SK-N-SH (cell line): ENCODE measurements around the gene FTCD. TPM values are rescaled to one million over a fixed set of nuclear protein-coding genes. Genes with fewer than 3 reads are reported as not detected.

ENCODE experiments used
- CTCF ChIA-PET: fragments of 300-600, 350-600 bp; formaldehyde crosslinking; extraction: SDS; loops from one replicate; lab custom pipeline; 2021; lab: Yijun Ruan, JAX
- POLR2A ChIA-PET: fragments of 350-600 bp; sonication (Branson Sonifier 250); formaldehyde crosslinking; extraction: SDS; loops from one replicate; lab custom pipeline; 2020; ENCODE audit warnings: antibody characterized with exemption, inconsistent platforms; lab: Yijun Ruan, JAX
- DNase-seq: peaks from one replicate; pipeline ENCODE4 v3.0.0; 2012
- H2AFZ ChIP-seq: fragments of 200-600 bp; sonication (generic); 2 replicates; pipeline ENCODE4 v1.8.1; 2016; ENCODE audit warnings: antibody characterized with exemption, mild to moderate bottlenecking, low read depth
- H3F3A ChIP-seq: fragments of 200-600 bp; sonication (generic); replicated peaks from 2 replicates; pipeline ENCODE3; 2016; ENCODE audit warnings: antibody characterized with exemption, mild to moderate bottlenecking; ENCODE audit not compliant: insufficient read depth
- H3K27ac ChIP-seq, 2 experiments: fragments of 200-500 bp in 1 of 2; fragments of 200-600 bp in 1 of 2; sonication (Bioruptor generic) in 1 of 2; sonication (generic), shearing (Covaris generic) in 1 of 2; 2 replicates each; pipeline versions ENCODE4 v1.5.1 to v1.6.1; 2014 to 2016; ENCODE audit warnings: low read depth in 2 of 2, inconsistent platforms in 1 of 2, low read length in 1 of 2, mild to moderate bottlenecking in 1 of 2, mixed read lengths in 1 of 2
- H3K27me3 ChIP-seq: fragments of 200-600 bp; sonication (generic), shearing (Covaris generic); 2 replicates; pipeline ENCODE4 v1.6.1; 2016; ENCODE audit warnings: mixed run types; ENCODE audit not compliant: insufficient read depth
- H3K36me3 ChIP-seq, 2 experiments: fragments of 200-500 bp in 1 of 2; fragments of 200-600 bp in 1 of 2; sonication (Bioruptor generic) in 1 of 2; sonication (generic) in 1 of 2; replicated peaks in 1 of 2; 2 replicates each; pipeline versions ENCODE3 to v1.5.1; 2014 to 2016; ENCODE audit warnings: low read length in 1 of 2, mild to moderate bottlenecking in 1 of 2; ENCODE audit not compliant: insufficient read depth in 2 of 2, control insufficient read depth in 1 of 2
- H3K4me1 ChIP-seq, 2 experiments: fragments of 200-500 bp in 1 of 2; fragments of 200-600 bp in 1 of 2; sonication (Bioruptor generic) in 1 of 2; sonication (generic), shearing (Covaris generic) in 1 of 2; 2 replicates each; pipeline versions ENCODE4 v1.5.1 to v1.6.1; 2014 to 2016; ENCODE audit warnings: low read depth in 1 of 2, low read length in 1 of 2, mixed run types in 1 of 2; ENCODE audit not compliant: insufficient read depth in 2 of 2, control insufficient read depth in 1 of 2
- H3K4me2 ChIP-seq: fragments of 200-600 bp; sonication (generic), shearing (Covaris generic); 2 replicates; pipeline ENCODE4 v1.6.1; 2017; ENCODE audit warnings: mixed run types
- H3K4me3 ChIP-seq, 2 experiments: fragments of 200-500 bp in 1 of 2; fragments of 200-600 bp in 1 of 2; sonication (Bioruptor generic) in 1 of 2; sonication (generic), shearing (Covaris generic) in 1 of 2; 2 replicates each; pipeline versions ENCODE4 v1.5.1 to v1.8.1; 2014 to 2016; ENCODE audit warnings: low read depth in 2 of 2, inconsistent platforms in 1 of 2, low read length in 1 of 2, mild to moderate bottlenecking in 1 of 2, mixed read lengths in 1 of 2, moderate library complexity in 1 of 2
- H3K79me2 ChIP-seq: fragments of 200-600 bp; sonication (generic); 2 replicates; pipeline ENCODE4 v1.8.1; 2017; ENCODE audit warnings: mild to moderate bottlenecking; ENCODE audit not compliant: insufficient read depth
- H3K9ac ChIP-seq: fragments of 200-600 bp; sonication (generic); 2 replicates; pipeline ENCODE4 v1.6.1; 2017; ENCODE audit warnings: mixed run types
- H3K9me2 ChIP-seq: fragments of 200-600 bp; sonication (generic); 2 replicates; pipeline ENCODE4 v1.6.1; 2017; ENCODE audit warnings: mixed run types
- H3K9me3 ChIP-seq: fragments of 200-600 bp; sonication (generic); 2 replicates; pipeline ENCODE4 v1.6.1; 2017; ENCODE audit warnings: mixed run types, mild to moderate bottlenecking, moderate library complexity
- H4K20me1 ChIP-seq: fragments of 200-600 bp; sonication (generic); 2 replicates; pipeline ENCODE4 v1.6.1; 2017; ENCODE audit warnings: mild to moderate bottlenecking, mixed run types; ENCODE audit not compliant: insufficient read depth
- CHD2 ChIP-seq: fragments of 150-350 bp; IDR thresholded peaks from 2 replicates; pipeline ENCODE4 v1.6.1; 2018; ENCODE audit warnings: low read length; ENCODE audit not compliant: partially characterized antibody
- EP300 ChIP-seq, 2 experiments: IDR thresholded peaks; 2 replicates each; pipeline versions ENCODE4 v1.4.0 to v1.6.1; 2012; ENCODE audit warnings: borderline replicate concordance in 1 of 2, low read depth in 1 of 2, low read length in 1 of 2
- EZH2phosphoT487 ChIP-seq: fragments of 200-600 bp; sonication (generic); IDR thresholded peaks from 2 replicates; pipeline ENCODE4 v1.6.1; 2017; ENCODE audit warnings: low read depth, mixed run types, mild to moderate bottlenecking, antibody characterized with exemption, moderate library complexity, borderline replicate concordance
- FOSL2 ChIP-seq: IDR thresholded peaks from 2 replicates; pipeline ENCODE4 v1.4.0; 2012; ENCODE audit warnings: low read depth, mild to moderate bottlenecking, moderate library complexity, borderline replicate concordance
- FOXJ3 ChIP-seq: sonication (generic); formaldehyde crosslinking; IDR thresholded peaks from 2 replicates; pipeline ENCODE4 v1.5.1; 2020; ENCODE audit warnings: mild to moderate bottlenecking, missing genetic modification reagents
- FOXM1 ChIP-seq: IDR thresholded peaks from 2 replicates; pipeline ENCODE4 v1.4.0; 2012; ENCODE audit warnings: low read depth, mild to moderate bottlenecking
- GATA2 ChIP-seq: sonication (generic); formaldehyde crosslinking; IDR thresholded peaks from 2 replicates; pipeline ENCODE4 v1.5.0; 2020; ENCODE audit warnings: mild to moderate bottlenecking, missing genetic modification reagents
- JUND ChIP-seq: IDR thresholded peaks from 2 replicates; pipeline ENCODE4 v1.4.0; 2012
- MXI1 ChIP-seq: IDR thresholded peaks from 2 replicates; pipeline ENCODE4 v1.6.1; 2012; ENCODE audit warnings: mild to moderate bottlenecking, low read depth, low read length, improper control_type of control experiment
- NFIC ChIP-seq: IDR thresholded peaks from 2 replicates; pipeline ENCODE4 v1.4.0; 2012; ENCODE audit warnings: borderline replicate concordance
- PBX3 ChIP-seq: IDR thresholded peaks from 2 replicates; pipeline ENCODE4; 2012
- RCOR1 ChIP-seq: fragments of 150-350 bp; IDR thresholded peaks from 2 replicates; pipeline ENCODE4 v1.6.1; 2017; ENCODE audit warnings: antibody characterized with exemption, low read length
- REST ChIP-seq: IDR thresholded peaks from 2 replicates; pipeline ENCODE4 v1.6.1; 2012; ENCODE audit warnings: mild to moderate bottlenecking, low read depth, low read length, moderate library complexity
- RFX5 ChIP-seq: IDR thresholded peaks from 2 replicates; pipeline ENCODE4 v1.6.1; 2012; ENCODE audit warnings: mild to moderate bottlenecking, improper control_type of control experiment, low read length
- RXRA ChIP-seq: IDR thresholded peaks from 2 replicates; pipeline ENCODE4 v1.4.0; 2012; ENCODE audit warnings: low read depth, mild to moderate bottlenecking, borderline replicate concordance
- TAF1 ChIP-seq: IDR thresholded peaks from 2 replicates; pipeline ENCODE4 v1.6.1; 2012; ENCODE audit warnings: low read depth, mild to moderate bottlenecking, low read length, moderate library complexity, borderline replicate concordance
- TEAD4 ChIP-seq: IDR thresholded peaks from 2 replicates; pipeline ENCODE4 v1.4.0; 2012; ENCODE audit warnings: mild to moderate bottlenecking, borderline replicate concordance; ENCODE audit not compliant: insufficient read depth
- USF1 ChIP-seq: IDR thresholded peaks from 2 replicates; pipeline ENCODE4 v1.4.0; 2012; ENCODE audit warnings: low read depth, borderline replicate concordance
- WGBS: methylation state at CpG from one replicate; pipeline ENCODE4 v1.1.6; 2017; ENCODE audit warnings: low lambda C conversion rate; 5-methylcytosine and 5-hydroxymethylcytosine counted together
- polyA plus RNA-seq, 3 experiments: library from polyadenylated mRNA; depleted of rRNA; stranded (reverse); fragments of >200 nt; gene quantifications; 2 replicates each; pipeline ENCODE4 v1.2.3, GENCODE V29; 2012

The FTCD gene
- polyA plus RNA-seq, 1 of the 3 experiments (the other 2 are of a cell fraction) = 0.33 TPM

- WGBS = 90% methylated on average over 7 of the region's 20 CpGs
- H3K4me3 ChIP-seq = no peak overlapping the region
- H4K20me1 ChIP-seq = peaks cover 12% of the 10 kb centered on the region
- CTCF ChIA-PET = interaction anchor here (0.7 to 1.2 kb wide), 2 partner anchors 31 to 119 kb away, joined by 3 read pairs; no protein-coding TSS in a partner anchor
- no peaks in the 10 kb centered on the region for H3K9me2 ChIP-seq
- no peak for TF ChIP-seq JUND
- TF ChIP-seq GATA2 (CRISPR knock-in tag) = no peak
- TF ChIP-seq USF1 = no peak
- no peak for TF ChIP-seq CHD2
- TF ChIP-seq RCOR1 = no peak
- TF ChIP-seq MXI1 = no peak
- no peak for TF ChIP-seq RFX5
- no peak for TF ChIP-seq RXRA
- TF ChIP-seq TEAD4 = no peak
- no peak for TF ChIP-seq NFIC
- TF ChIP-seq PBX3 = no peak
- no peak for TF ChIP-seq FOSL2
- TF ChIP-seq TAF1 = no peak
- no peak for TF ChIP-seq REST
- no peak for TF ChIP-seq FOXJ3 (CRISPR knock-in tag)
- no peak for TF ChIP-seq FOXM1
- no peak for TF ChIP-seq EP300 (IDR thresholded peaks at IDR 0.05; ENCODE audit: borderline replicate concordance in 1 of 2, low read depth in 1 of 2, low read length in 1 of 2)
- no peak for TF ChIP-seq EZH2phosphoT487
- no peak overlapping the region for H3K9ac ChIP-seq
- H3K27ac ChIP-seq = no peak overlapping the region
- POLR2A ChIA-PET = no interaction called here
- no peaks in the 10 kb centered on the region for H3F3A ChIP-seq
- DNase-seq = no peak
- no peak overlapping the region for H2AFZ ChIP-seq
- peaks cover 32% of the 10 kb centered on the region for H3K79me2 ChIP-seq
- no peaks in the 10 kb centered on the region for H3K27me3 ChIP-seq
- no peak overlapping the region for H3K4me2 ChIP-seq
- peaks cover 25 to 32% of the 10 kb centered on the region in 2 experiments for H3K36me3 ChIP-seq
- peaks cover 0 to 27% of the 10 kb centered on the region in 2 experiments; a peak in 1 of 4 replicates for H3K4me1 ChIP-seq
- H3K9me3 ChIP-seq = no peaks in the 10 kb centered on the region
Observed at GRCh38 chr21:46112725-46113215, 42.6 kb downstream of the FTCD start.
